Neural cell (in vitro differentiated cells): ENCODE measurements around the gene CDC42EP2. TPM values are rescaled to one million over a fixed set of nuclear protein-coding genes. Genes with fewer than 3 reads are reported as not detected.

Source experiments
- H2AFZ ChIP-seq: fragments of 200-600, 300-800 bp; sonication (generic), shearing (Covaris generic); 2 replicates; pipeline ENCODE4 v1.6.0; 2014; ENCODE audit warnings: low read depth, mild to moderate bottlenecking, antibody characterized with exemption, low read length, moderate library complexity
- H3F3A ChIP-seq: fragments of 200-600 bp; shearing (Covaris generic); 2 replicates; pipeline ENCODE4 v1.6.1; 2016; ENCODE audit warnings: mild to moderate bottlenecking, moderate library complexity, mixed read lengths, antibody characterized with exemption, low read length; ENCODE audit not compliant: insufficient read depth, poor library complexity, severe bottlenecking
- H3K27ac ChIP-seq: fragments of 200-600, 300-800 bp; sonication (generic), shearing (Covaris generic); 2 replicates; pipeline ENCODE4 v1.5.1; 2014; ENCODE audit warnings: mild to moderate bottlenecking, low read length, moderate library complexity
- H3K27me3 ChIP-seq: fragments of 300-800, 200-600 bp; sonication (generic), shearing (Covaris generic); 2 replicates; pipeline ENCODE4 v1.6.0; 2014; ENCODE audit warnings: mild to moderate bottlenecking, low read depth, low read length, moderate library complexity; ENCODE audit not compliant: insufficient read depth
- H3K36me3 ChIP-seq: fragments of 300-800, 200-600 bp; sonication (generic), shearing (Covaris generic); 2 replicates; pipeline ENCODE4 v1.5.1; 2014; ENCODE audit warnings: mild to moderate bottlenecking, antibody characterized with exemption, low read length, moderate library complexity; ENCODE audit not compliant: insufficient read depth
- H3K4me2 ChIP-seq: fragments of 300-800, 200-600 bp; sonication (generic), shearing (Covaris generic); 2 replicates; pipeline ENCODE4 v1.6.0; 2014; ENCODE audit warnings: mild to moderate bottlenecking, low read length
- H3K4me3 ChIP-seq: fragments of 300-800, 200-600 bp; sonication (generic), shearing (Covaris generic); 2 replicates; pipeline ENCODE4 v1.5.1; 2014; ENCODE audit warnings: mild to moderate bottlenecking, low read length, moderate library complexity
- H3K79me2 ChIP-seq: fragments of 200-600 bp; shearing (Covaris generic); replicated peaks from 2 replicates; pipeline ENCODE4 v1.6.0; 2014; ENCODE audit warnings: mild to moderate bottlenecking, low read length, moderate library complexity; ENCODE audit not compliant: insufficient read depth
- H3K9ac ChIP-seq: fragments of 300-800, 200-600 bp; sonication (generic), shearing (Covaris generic); 2 replicates; pipeline ENCODE4 v1.6.1; 2016; ENCODE audit warnings: mild to moderate bottlenecking, low read length, mixed read lengths
- H3K9me2 ChIP-seq: fragments of 200-600 bp; shearing (Covaris generic); 2 replicates; pipeline ENCODE4 v1.6.1; 2016; ENCODE audit warnings: mild to moderate bottlenecking, low read length, mixed read lengths; ENCODE audit not compliant: insufficient read depth
- H3K9me3 ChIP-seq: fragments of 200-600, 300-800 bp; sonication (generic), shearing (Covaris generic); 2 replicates; pipeline ENCODE4 v1.6.1; 2016; ENCODE audit warnings: mild to moderate bottlenecking, mixed run types, low read length, moderate library complexity, mixed read lengths
- H4K20me1 ChIP-seq: fragments of 200-600 bp; shearing (Covaris generic); 2 replicates; pipeline ENCODE4 v1.6.1; 2016; ENCODE audit warnings: mild to moderate bottlenecking, mixed run types; ENCODE audit not compliant: insufficient read depth
- EP300 ChIP-seq: fragments of 450-650 bp; conservative IDR thresholded peaks from 2 replicates; pipeline ENCODE4 v1.6.1; 2014; ENCODE audit warnings: antibody characterized with exemption, mild to moderate bottlenecking, moderate library complexity; ENCODE audit not compliant: poor library complexity, severe bottlenecking
- EZH2 ChIP-seq: fragments of 200-600, 300-800 bp; shearing (Covaris generic), sonication (generic); IDR thresholded peaks from 2 replicates; pipeline ENCODE4 v1.6.1; 2014; ENCODE audit warnings: antibody characterized with exemption, low read length, borderline replicate concordance, mild to moderate bottlenecking; ENCODE audit not compliant: insufficient read depth, poor library complexity, severe bottlenecking
- MXI1 ChIP-seq: fragments of 450-650 bp; conservative IDR thresholded peaks from 2 replicates; pipeline ENCODE4 v1.6.1; 2014; ENCODE audit warnings: antibody characterized with exemption, mild to moderate bottlenecking; ENCODE audit not compliant: poor library complexity, severe bottlenecking
- POLR2AphosphoS5 ChIP-seq: IDR thresholded peaks from 2 replicates; pipeline ENCODE4 v1.6.1; 2012
- RAD21 ChIP-seq: fragments of 450-650 bp; conservative IDR thresholded peaks from 2 replicates; pipeline ENCODE4 v1.6.1; 2014; ENCODE audit warnings: antibody characterized with exemption, mild to moderate bottlenecking, moderate library complexity
- SMC3 ChIP-seq: fragments of 450-650 bp; conservative IDR thresholded peaks from 2 replicates; pipeline ENCODE4 v1.6.1; 2014; ENCODE audit warnings: antibody characterized with exemption, mild to moderate bottlenecking, moderate library complexity; ENCODE audit not compliant: poor library complexity
- TAF1 ChIP-seq: IDR thresholded peaks from 2 replicates; pipeline ENCODE4 v1.6.1; 2012; ENCODE audit warnings: low read depth
- polyA plus RNA-seq: library from polyadenylated mRNA; depleted of rRNA; stranded (reverse); fragments of >200 nt; gene quantifications from 2 replicates; pipeline ENCODE4 v1.2.3, GENCODE V29; 2014
- TF ChIP-seq, protein P1 (sequence below): IDR thresholded peaks from 2 replicates; pipeline ENCODE4 v1.6.1; 2012; ENCODE audit warnings: borderline replicate concordance
- TF ChIP-seq, protein P2 (sequence below): fragments of 450-650 bp; IDR thresholded peaks from 2 replicates; pipeline ENCODE4 v1.5.1; 2014; ENCODE audit warnings: antibody characterized with exemption, mild to moderate bottlenecking, moderate library complexity; ENCODE audit not compliant: poor library complexity, severe bottlenecking

Gene CDC42EP2
- polyA plus RNA-seq, 1 donor from 2014 or later: 1.3 TPM

DNA sequence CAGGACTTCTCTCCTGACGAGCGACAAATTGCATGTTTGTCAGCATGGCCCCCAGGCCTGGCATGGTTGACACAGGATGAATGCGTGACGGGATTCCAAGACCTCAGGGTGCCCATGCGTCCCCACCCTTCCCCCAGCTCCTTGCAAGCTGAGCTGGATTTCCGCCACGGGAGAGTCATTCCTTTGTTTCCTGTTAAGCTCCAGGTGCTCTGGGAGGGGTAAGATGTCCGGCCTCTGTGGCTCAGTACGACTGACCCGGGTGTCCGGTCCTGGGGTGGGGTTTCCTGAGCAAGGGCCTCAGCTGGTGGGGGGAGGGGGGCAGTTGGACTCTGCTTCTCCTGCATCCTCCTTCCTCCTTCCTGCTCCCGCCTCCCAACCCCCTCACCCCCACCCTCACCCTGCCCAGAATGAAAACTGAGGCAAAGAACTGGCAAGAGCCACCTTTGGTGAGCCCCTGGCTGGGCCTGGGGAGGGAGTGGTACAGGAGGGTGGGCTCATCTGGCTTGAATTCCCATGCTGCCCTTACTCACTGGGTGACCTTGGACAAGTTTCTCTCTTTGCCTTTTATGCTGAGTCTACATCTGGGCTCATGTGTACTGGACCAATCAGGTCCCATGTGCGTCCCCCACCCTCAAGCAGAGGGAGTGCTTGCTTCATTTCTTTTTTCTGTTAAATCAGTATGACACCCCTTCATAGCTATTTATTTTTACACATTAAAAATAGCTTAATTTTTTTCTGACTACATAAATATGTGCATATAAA lies 2.5 kb downstream of the CDC42EP2 start:
- H3K27ac ChIP-seq: no peak overlapping the region
- no peak overlapping the region for H3K4me2 ChIP-seq
- peak overlapping the region; percentile 33 for H3K4me3 ChIP-seq
- no peaks in the 10 kb centered on the region for H3K36me3 ChIP-seq
- TF ChIP-seq EP300 (no peak), TAF1 (no peak), POLR2AphosphoS5 (no peak), MXI1 (no peak), SMC3 (no peak), EZH2 (no peak), RAD21 (no peak)
- TF ChIP-seq, protein P1, sequence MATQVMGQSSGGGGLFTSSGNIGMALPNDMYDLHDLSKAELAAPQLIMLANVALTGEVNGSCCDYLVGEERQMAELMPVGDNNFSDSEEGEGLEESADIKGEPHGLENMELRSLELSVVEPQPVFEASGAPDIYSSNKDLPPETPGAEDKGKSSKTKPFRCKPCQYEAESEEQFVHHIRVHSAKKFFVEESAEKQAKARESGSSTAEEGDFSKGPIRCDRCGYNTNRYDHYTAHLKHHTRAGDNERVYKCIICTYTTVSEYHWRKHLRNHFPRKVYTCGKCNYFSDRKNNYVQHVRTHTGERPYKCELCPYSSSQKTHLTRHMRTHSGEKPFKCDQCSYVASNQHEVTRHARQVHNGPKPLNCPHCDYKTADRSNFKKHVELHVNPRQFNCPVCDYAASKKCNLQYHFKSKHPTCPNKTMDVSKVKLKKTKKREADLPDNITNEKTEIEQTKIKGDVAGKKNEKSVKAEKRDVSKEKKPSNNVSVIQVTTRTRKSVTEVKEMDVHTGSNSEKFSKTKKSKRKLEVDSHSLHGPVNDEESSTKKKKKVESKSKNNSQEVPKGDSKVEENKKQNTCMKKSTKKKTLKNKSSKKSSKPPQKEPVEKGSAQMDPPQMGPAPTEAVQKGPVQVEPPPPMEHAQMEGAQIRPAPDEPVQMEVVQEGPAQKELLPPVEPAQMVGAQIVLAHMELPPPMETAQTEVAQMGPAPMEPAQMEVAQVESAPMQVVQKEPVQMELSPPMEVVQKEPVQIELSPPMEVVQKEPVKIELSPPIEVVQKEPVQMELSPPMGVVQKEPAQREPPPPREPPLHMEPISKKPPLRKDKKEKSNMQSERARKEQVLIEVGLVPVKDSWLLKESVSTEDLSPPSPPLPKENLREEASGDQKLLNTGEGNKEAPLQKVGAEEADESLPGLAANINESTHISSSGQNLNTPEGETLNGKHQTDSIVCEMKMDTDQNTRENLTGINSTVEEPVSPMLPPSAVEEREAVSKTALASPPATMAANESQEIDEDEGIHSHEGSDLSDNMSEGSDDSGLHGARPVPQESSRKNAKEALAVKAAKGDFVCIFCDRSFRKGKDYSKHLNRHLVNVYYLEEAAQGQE: no peak
- TF ChIP-seq, protein P2, sequence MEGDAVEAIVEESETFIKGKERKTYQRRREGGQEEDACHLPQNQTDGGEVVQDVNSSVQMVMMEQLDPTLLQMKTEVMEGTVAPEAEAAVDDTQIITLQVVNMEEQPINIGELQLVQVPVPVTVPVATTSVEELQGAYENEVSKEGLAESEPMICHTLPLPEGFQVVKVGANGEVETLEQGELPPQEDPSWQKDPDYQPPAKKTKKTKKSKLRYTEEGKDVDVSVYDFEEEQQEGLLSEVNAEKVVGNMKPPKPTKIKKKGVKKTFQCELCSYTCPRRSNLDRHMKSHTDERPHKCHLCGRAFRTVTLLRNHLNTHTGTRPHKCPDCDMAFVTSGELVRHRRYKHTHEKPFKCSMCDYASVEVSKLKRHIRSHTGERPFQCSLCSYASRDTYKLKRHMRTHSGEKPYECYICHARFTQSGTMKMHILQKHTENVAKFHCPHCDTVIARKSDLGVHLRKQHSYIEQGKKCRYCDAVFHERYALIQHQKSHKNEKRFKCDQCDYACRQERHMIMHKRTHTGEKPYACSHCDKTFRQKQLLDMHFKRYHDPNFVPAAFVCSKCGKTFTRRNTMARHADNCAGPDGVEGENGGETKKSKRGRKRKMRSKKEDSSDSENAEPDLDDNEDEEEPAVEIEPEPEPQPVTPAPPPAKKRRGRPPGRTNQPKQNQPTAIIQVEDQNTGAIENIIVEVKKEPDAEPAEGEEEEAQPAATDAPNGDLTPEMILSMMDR: no peak
- no peak overlapping the region for H2AFZ ChIP-seq
- H3F3A ChIP-seq: no peaks in the 10 kb centered on the region
- H3K27me3 ChIP-seq: peaks cover 7% of the 10 kb centered on the region
- H3K9me3 ChIP-seq: no peaks in the 10 kb centered on the region
- no peaks in the 10 kb centered on the region for H4K20me1 ChIP-seq
- no peaks in the 10 kb centered on the region for H3K9me2 ChIP-seq
- H3K9ac ChIP-seq: no peak overlapping the region
- H3K79me2 ChIP-seq: no peaks in the 10 kb centered on the region

DNA sequence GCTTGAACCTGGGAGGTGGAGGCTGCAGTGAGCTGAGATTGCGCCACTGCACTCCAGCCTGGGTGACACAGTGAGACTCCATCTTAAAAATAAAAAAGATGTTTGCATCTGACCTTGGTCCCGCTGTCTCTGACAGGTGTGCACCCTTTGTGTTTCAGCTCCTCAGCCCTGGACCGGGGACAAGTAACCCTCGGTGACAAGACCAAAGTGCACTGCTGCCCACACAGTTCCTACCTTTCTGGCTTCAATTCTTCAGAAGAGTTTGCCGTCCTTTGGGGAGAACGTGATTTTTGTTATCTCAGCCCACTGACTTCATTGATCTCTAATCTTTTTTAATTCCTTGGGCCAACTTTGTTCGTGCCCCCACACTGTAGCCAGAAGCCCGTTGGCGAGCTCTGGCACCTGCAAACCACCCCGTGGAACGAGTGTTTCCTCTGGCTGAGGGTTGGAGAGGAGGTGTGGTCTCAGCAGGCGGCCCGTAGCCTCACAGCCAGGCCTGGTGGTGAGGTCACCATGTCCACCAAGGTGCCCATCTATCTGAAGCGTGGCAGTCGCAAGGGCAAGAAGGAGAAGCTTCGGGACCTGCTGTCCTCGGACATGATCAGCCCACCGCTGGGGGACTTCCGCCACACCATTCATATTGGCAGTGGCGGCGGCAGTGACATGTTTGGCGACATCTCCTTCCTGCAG lies 5.9 kb downstream of the CDC42EP2 start:
- TF ChIP-seq MXI1 (no peak), POLR2AphosphoS5 (no peak), EP300 (no peak), SMC3 (no peak), TAF1 (no peak)
- TF ChIP-seq, protein P2: no peak
- TF ChIP-seq, protein P1: no peak
- no peaks in the 10 kb centered on the region for H3F3A ChIP-seq
- H3K4me2 ChIP-seq: no peak overlapping the region
- no peak overlapping the region for H3K9ac ChIP-seq
- no peaks in the 10 kb centered on the region for H4K20me1 ChIP-seq
- H3K27ac ChIP-seq: no peak overlapping the region
- H2AFZ ChIP-seq: no peak overlapping the region
- H3K4me3 ChIP-seq: no peak overlapping the region
- no peaks in the 10 kb centered on the region for H3K27me3 ChIP-seq
- H3K79me2 ChIP-seq: no peaks in the 10 kb centered on the region
- no peaks in the 10 kb centered on the region for H3K36me3 ChIP-seq
- H3K9me3 ChIP-seq: no peaks in the 10 kb centered on the region
- H3K9me2 ChIP-seq: no peaks in the 10 kb centered on the region
